PC-3 (cell line): ENCODE results near the gene PSAP.

Experiments
- CTCF ChIP-seq: fragments of 300-600 bp; sonication (generic); conservative IDR thresholded peaks from 2 replicates; pipeline ENCODE4 v1.5.1; 2017; ENCODE audit warnings: antibody characterized with exemption, low read depth, mild to moderate bottlenecking, low read length
- EZH2 ChIP-seq: fragments of 300-600 bp; sonication (generic); IDR thresholded peaks from one replicate; pipeline ENCODE4 v1.6.1; 2017; ENCODE audit warnings: antibody characterized with exemption, mild to moderate bottlenecking, low read length; ENCODE audit not compliant: unreplicated experiment

DNA sequence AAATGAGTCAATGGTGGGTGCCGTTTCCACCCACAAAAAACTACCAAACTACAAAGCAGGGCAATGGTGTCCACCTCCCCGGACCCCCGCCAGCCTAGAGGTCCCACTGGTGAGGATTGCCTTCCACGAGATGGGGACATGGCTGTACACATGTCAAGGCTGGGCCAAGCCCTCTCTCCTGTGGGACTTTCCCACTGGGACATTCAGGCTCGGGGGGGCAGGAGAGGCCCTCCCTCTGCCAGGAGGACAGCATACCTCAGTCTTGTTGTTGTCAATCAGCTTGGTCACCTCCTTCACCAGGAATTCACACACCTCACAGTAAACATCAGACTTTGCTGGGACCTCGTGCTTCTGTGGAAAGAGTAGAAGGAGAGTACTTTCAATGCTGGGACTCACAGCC is 31.1 kb downstream of the PSAP start:
- TF ChIP-seq CTCF (no peak), EZH2 (no peak)
